Lower leg skin (tissue), 4 donors: ENCODE measurements around the gene CHST8. TPM values are rescaled to one million over a fixed set of nuclear protein-coding genes. Genes with fewer than 3 reads are reported as not detected.

ENCODE experiments used
- DNase-seq, 2 donors: peaks; one replicate each; pipeline ENCODE4 v3.0.0-alpha.2; 2019; ENCODE audit warnings: low spot score in 2 of 2
- H3K4me3 ChIP-seq: fragments of 200-600 bp; sonication (generic); 2 replicates; pipeline ENCODE4 v1.5.1; 2017; ENCODE audit warnings: mild to moderate bottlenecking, low read depth; ENCODE audit not compliant: poor library complexity, severe bottlenecking
- CTCF ChIP-seq, 3 donors: fragments of 450-650 bp; IDR thresholded peaks; one replicate each; pipeline ENCODE4 v1.5.1; 2016; ENCODE audit warnings: antibody characterized with exemption in 3 of 3, mild to moderate bottlenecking in 3 of 3, moderate library complexity in 2 of 3
- POLR2A ChIP-seq, 2 donors: fragments of 450-650 bp; IDR thresholded peaks; one replicate each; pipeline ENCODE4 v1.6.1; 2016 to 2017; ENCODE audit warnings: antibody characterized with exemption in 2 of 2, mild to moderate bottlenecking in 1 of 2, moderate library complexity in 1 of 2
- WGBS, 2 donors: methylation state at CpG; one replicate each; pipeline ENCODE4 v1.1.5; 2018; 5-methylcytosine and 5-hydroxymethylcytosine counted together
- intact Hi-C: fragments of 100-400 bp; cut with DNase I; formaldehyde crosslinking; loops from one replicate; pipeline ENCODE4 v1.15.0; 2023; ENCODE audit warnings: low total_unique reads
- total RNA-seq, 4 donors: library from RNA; depleted of rRNA; stranded (reverse); fragments of >200 nt; gene quantifications; one replicate each; pipeline ENCODE4 v1.1.0, GENCODE V29; 2016

The CHST8 gene
- total RNA-seq, 4 donors from 2014 or later = 0.19 to 1.6 (median 0.37) TPM; not detected in 1

DNA sequence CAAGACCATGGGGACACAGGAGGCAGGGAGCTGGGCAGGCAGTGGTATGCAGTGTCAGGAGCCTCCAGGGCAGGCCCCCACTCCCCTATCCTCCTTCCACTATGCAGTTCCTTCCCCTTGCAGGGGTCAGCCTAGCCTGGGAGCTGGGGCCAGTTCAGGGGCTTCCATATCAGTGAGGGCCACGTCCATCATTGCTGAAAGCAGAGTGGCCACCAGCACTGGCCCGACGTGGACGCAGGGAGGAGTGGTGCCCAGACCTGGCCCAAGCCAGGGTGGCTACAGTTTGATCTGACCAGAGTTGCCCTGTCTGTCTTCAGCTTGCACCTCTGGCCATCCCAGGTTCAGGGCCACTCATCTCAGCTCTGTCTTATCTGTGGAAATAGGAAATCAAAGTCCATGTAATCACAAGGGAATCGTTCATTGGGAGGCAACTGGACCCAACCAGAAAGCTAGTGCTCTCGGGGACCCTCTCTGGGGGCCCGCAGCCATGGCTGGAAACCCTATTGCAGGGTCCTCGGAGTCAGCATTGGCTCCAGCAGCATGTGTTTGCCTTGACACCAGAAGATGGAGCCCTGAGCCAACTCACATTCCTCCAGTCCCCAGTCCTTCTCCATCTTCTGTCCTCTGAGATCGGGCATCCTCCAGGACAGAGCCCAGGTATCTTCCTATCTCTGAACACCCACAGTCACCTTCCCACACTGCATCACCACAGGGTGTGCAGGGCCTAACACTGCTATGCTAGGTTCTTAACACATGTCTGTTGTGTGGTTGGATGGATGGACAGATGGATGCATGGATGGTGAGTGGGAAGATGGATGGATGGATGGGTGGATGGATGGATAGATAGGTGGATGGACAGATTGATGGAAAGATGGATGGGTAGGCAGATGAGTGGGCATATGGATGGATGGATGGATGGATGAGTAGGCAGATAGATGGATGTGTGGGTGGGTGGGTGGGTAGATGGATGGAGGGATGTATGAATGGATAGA is 99.2 kb downstream of the CHST8 start:
- WGBS, 2 donors = 91 to 92% methylated on average over 7 to 9 of the region's 9 CpGs
- intact Hi-C loops = no loop called here
- H3K4me3 ChIP-seq = no peak overlapping the region
- no peak for DNase-seq
- no peak for TF ChIP-seq POLR2A (IDR thresholded peaks at IDR 0.05)
- no peak for TF ChIP-seq CTCF (IDR thresholded peaks at IDR 0.05)

GRCh38 chr19:33721735-33722297 is 100.1 kb downstream of the CHST8 start:
- no peak overlapping the region for H3K4me3 ChIP-seq
- DNase-seq = no peak
- TF ChIP-seq POLR2A (IDR thresholded peaks at IDR 0.05) (no peak), CTCF (IDR thresholded peaks at IDR 0.05) (no peak)
- intact Hi-C loops = no loop called here
- 81 to 83% methylated on average over 2 of the region's 2 CpGs for WGBS, 2 donors

GRCh38 chr19:33722456-33723239 is 100.9 kb downstream of the CHST8 start:
- H3K4me3 ChIP-seq = no peak overlapping the region
- TF ChIP-seq CTCF (IDR thresholded peaks at IDR 0.05) (no peak), POLR2A (IDR thresholded peaks at IDR 0.05) (no peak)
- DNase-seq = no peak
- intact Hi-C loops = no loop called here
- 23 to 30% methylated on average over 11 of the region's 11 CpGs for WGBS, 2 donors

GRCh38 chr19:33723512-33723911 is 101.8 kb downstream of the CHST8 start:
- WGBS, 2 donors = 59 to 67% methylated on average over 3 of the region's 3 CpGs
- no peak overlapping the region for H3K4me3 ChIP-seq
- TF ChIP-seq CTCF (IDR thresholded peaks at IDR 0.05) (no peak), POLR2A (IDR thresholded peaks at IDR 0.05) (no peak)
- intact Hi-C loops = no loop called here
- no peak for DNase-seq

DNA sequence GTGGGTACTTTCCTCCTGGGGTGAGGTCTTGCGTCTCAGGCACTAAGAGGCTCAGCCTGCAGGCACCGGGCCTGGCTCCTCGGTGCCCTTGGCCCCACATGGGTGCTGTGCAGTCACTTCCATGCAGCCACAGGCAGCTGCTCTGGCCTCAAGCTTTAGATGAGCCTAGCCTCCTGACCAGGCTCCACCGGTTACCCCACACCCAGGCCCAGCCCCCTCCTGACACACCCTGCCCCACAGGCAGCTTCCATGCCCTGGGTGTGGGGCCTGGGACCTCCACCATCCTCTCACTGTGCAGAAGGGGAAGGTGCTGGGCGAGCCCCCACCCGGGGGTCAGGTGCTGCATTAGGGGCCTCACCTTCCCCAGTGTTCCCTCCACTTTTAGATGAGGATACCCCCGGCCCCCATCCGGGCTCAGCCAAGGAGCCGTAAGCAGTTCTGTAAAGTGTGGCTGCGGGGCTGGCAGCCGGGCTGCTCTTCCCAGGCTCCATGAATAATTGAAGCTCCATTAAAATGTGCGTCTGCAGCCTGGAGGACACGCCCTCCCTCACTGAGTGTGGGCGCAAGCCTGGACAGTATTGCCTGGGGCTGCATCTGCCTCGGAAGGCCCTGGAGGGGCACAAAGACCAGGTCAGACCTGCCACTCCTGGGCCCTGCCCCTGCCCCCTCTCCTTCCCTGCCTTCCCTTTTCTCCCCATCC is 102.4 kb downstream of the CHST8 start:
- intact Hi-C loops = no loop called here
- no peak for TF ChIP-seq CTCF (IDR thresholded peaks at IDR 0.05)
- TF ChIP-seq POLR2A (IDR thresholded peaks at IDR 0.05) = no peak
- no peak for DNase-seq
- WGBS, 2 donors = 55 to 65% methylated on average over 9 to 10 of the region's 15 CpGs
- H3K4me3 ChIP-seq = no peak overlapping the region
